ENCODE measurements around the gene BACH2.
"Not testable (repeated sequence)": the region's sequence is repeated elsewhere in the genome, so short reads cannot be mapped to it uniquely, and the experiment has no call there.

The BACH2 gene

DNA sequence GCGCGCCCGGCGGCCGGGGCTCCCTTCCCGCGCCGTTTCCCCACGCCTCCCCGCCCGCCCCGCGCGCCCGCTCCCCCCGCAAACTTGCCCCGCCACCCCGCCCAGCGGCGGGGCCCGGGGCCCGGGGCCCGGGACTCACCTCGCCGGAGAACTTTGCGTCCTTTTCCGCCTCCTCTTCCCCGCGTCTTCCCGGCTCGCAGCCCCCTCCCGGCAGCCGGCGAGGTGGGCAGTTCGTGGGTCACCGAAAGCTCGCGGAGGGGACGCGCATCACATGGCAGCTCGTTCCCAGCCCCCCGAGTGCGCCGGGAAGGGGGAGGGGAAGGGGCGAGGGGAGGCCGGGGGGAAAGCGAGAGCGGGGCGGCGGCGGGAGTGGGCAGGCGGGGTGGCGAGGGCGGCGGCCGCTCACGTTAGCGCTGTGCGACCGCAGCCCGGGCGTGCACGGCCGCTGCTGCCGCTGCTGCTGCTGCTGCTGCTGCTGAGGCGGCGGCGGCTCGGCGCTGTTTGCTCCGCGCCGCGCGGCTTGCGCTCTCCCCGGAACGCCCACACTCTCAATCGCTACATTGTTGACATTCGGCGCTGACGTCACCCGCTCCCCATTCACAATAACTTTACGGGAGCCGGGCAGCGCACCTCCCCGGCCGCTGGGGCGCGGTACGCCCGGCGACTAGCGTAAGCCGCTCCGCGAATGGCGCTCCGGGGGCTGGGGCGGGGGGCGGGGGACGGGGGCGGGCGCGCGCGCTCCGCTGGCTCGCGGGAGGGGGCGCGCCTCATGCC is at the start of gene BACH2:
Gene BACH2, minus strand, starts transcription at position 503 of the 774 bp plus-strand sequence. CDS start 287,999 bp downstream, outside the sequence.
- peak; percentile 37 for DNase-seq

GRCh38 chr6:90343576-90343975 is 46.9 kb upstream of the BACH2 start:
- DNase-seq, result no peak

GRCh38 chr6:90338409-90338808 is 41.8 kb upstream of the BACH2 start:
- DNase-seq, result no peak

DNA sequence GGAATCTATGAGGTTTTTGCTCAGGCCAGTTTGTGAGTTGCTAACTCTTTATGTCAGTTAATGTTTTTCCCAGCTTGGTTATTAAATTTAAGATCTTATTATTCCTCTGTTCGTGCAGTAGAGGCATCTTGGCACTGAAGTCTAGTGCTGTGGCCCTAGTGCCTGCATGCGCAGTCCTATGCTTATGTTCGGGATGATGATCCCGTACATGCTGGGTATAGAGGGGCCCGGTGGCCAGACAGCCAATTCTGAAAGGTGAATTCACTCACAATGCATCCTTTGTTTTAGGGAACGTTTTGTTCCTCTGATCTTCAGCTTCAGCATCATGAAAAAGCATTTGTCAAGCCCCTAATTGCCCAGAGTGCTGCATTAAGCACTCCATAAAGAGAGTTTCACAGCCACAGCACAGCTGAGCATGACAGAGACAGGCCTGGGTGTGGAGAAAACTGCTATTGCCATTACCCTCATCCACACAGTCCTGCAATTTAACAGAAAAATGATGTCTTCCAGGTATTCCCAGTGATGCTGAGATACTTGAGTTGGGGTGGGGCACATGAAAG is 39.8 kb upstream of the BACH2 start:
- no peak for DNase-seq

DNA sequence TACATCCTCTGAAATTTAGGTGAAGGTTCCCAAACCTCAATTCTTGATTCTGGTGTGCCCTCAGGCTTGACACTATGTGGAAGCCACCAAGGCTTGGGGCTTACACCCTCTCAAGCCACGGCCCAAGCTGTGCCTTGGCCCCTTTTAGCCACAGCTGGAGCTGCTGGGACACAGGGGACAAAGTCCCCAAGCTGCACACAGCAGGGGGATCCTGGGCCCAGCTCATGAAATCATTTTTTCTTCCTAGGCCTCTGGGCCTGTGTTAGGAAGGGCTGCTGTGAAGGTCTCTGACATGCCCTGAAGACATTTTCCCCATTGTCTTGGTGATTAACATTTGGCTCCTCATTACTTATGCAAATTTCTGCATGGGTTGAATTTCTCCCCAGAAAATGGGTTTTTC is 37.3 kb upstream of the BACH2 start:
- no peak for DNase-seq

GRCh38 chr6:90332978-90333543 is 36.4 kb upstream of the BACH2 start:
- not testable (repeated sequence) for DNase-seq

- no peak for DNase-seq
These were observed 32.9 kb upstream of the BACH2 start for GRCh38 chr6:90329386-90330077.

DNA sequence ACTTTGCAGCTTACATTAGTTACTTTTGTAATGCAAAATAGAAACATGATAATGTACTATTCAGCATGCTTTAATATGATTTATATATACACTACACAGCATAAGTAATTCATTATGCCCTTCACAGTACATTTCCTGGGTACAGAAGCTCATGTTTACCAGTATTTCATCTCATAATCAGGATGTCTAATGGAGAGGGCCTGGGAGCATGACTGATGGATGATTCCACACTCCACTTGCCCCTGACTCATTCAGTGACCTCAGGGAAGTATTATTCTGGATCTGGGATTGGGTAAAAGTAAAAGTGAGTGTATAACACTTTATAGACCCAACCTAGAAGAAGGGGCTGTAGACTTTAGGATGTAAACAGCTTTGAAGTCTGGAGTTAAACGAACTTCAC is 31.4 kb upstream of the BACH2 start:
- DNase-seq, result no peak

- DNase-seq, result no peak
These were observed 29.9 kb upstream of the BACH2 start for GRCh38 chr6:90326404-90327057.

DNA sequence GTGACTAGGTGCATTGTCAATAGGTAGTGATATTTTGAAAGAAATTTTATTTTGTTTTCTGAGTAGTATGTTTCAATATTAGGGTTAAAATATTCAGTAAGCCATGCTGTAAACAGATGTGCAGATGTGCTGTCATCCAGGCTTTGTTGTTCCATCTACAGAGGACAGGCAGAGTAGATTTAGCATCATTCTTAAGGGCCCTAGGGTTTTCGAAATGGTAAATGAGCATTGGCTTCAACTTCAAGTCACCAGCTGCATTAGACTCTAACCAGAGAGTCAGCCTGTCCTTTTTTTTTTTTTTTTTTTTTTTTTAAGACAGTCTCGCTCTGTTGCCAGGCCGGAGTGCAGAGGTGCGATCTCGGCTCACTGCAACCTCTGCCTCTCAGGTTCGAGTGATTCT is 27.1 kb upstream of the BACH2 start:
- no peak for DNase-seq

DNA sequence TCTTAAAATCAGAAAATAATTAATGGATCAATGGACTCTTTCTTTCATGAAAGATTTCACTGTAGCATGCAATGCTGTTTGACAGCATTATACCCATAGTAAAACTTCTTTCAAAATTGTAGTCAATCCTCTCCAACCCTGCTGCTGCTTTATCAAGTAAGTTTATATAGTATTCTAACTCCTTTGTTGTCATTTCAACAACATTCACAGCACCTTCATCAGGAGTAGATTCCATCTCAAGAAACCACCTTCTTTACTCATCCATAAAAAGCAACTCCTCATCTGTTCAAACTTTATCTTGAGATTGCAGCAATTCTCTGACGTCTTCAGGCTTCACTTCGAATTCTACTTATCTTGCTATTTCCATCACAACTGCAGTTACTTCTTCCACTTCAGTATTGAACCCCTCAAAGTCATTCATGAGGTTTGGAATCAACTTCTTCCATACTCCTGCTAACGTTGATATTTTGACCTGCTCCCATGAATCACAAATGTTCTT is 26.4 kb upstream of the BACH2 start:
- DNase-seq, result no peak

GRCh38 chr6:90319979-90320685 is 23.5 kb upstream of the BACH2 start:
- DNase-seq, result no peak

- DNase-seq, result no peak
These were observed 22.4 kb upstream of the BACH2 start for GRCh38 chr6:90319044-90319443.

GRCh38 chr6:90315986-90316385 is 19.3 kb upstream of the BACH2 start:
- DNase-seq, result no peak

GRCh38 chr6:90315354-90315950 is 18.8 kb upstream of the BACH2 start:
- no peak for DNase-seq

GRCh38 chr6:90314514-90314913 is 17.9 kb upstream of the BACH2 start:
- DNase-seq, result no peak

DNA sequence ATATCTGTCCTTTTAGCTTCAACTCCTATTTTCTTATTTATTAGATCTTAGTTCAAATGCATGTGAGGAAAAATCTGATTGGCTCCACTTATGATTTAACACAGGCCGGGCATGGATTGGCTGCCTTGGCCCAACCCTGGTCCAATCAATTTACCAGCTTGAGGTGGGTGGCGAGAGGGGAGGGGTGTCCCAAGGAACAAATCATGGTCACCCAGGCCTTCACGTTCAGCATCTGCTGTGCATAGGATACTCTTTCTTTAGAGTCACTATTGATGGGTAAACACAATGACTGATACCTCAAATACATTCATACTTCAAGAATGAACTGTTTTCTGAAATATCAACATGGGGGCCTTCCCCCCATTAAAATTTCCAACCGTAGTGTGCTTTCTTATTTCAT is 14.9 kb upstream of the BACH2 start:
- no peak for DNase-seq

GRCh38 chr6:90305800-90306448 is 9.3 kb upstream of the BACH2 start:
- DNase-seq, result no peak

GRCh38 chr6:90304308-90304707 is 7.7 kb upstream of the BACH2 start:
- DNase-seq, result no peak

- DNase-seq, result no peak
These were observed 6.4 kb upstream of the BACH2 start for GRCh38 chr6:90303039-90303438.

- no peak for DNase-seq
These were observed 5.7 kb upstream of the BACH2 start for GRCh38 chr6:90302320-90302719.
